ENCODE measurements around the gene FJX1. TPM values are rescaled to one million over a fixed set of nuclear protein-coding genes. Genes with fewer than 3 reads are reported as not detected.

FJX1 gene
- total and polyA plus RNA-seq, 2 experiments from 2014 or later = 9.4 to 16.1 TPM

GRCh38 chr11:35641171-35641897 lies 23.1 kb downstream of the FJX1 start:
- Histone ChIP-seq H3K4me1 (ENCODE audit: insufficient read depth) (peaks cover 20% of the 10 kb centered on the region), H2AFZ (no peak overlapping the region), H3K4me2 (no peak overlapping the region), H4K20me1 (replicated peaks; ENCODE audit: insufficient read depth) (no peaks in the 10 kb centered on the region), H3K79me2 (replicated peaks; ENCODE audit: insufficient read depth) (no peaks in the 10 kb centered on the region), H3K9me2 (ENCODE audit: insufficient read depth) (no peaks in the 10 kb centered on the region), H3K4me3 (no peak overlapping the region), H3K27ac (ENCODE audit: low read depth) (no peak overlapping the region), H3K27me3 (ENCODE audit: insufficient read depth) (no peaks in the 10 kb centered on the region), H3K36me3 (ENCODE audit: insufficient read depth) (no peaks in the 10 kb centered on the region), H3F3A (replicated peaks; ENCODE audit: low read depth) (no peaks in the 10 kb centered on the region)
- no peak for DNase-seq (ENCODE audit: low spot score)
- no peak for ATAC-seq
- no peaks in the 10 kb centered on the region for H3K27me3 Mint-ChIP-seq (ENCODE audit: insufficient read depth, low read depth, poor library complexity)
- H3K27ac Mint-ChIP-seq = no peak overlapping the region
- H3K36me3 Mint-ChIP-seq (ENCODE audit: low read depth) = no peaks in the 10 kb centered on the region
- no peak for TF ChIP-seq STAT1 (IDR thresholded peaks at IDR 0.05; ENCODE audit: unreplicated experiment)
- TF ChIP-seq EZH2phosphoT487 (IDR thresholded peaks at IDR 0.05; ENCODE audit: unreplicated experiment) = no peak
- no peak for TF ChIP-seq REST (IDR thresholded peaks at IDR 0.05; ENCODE audit: unreplicated experiment)
- TF ChIP-seq EZH2 (IDR thresholded peaks at IDR 0.05; ENCODE audit: low read depth, unreplicated experiment) = no peak
- H3K4me1 Mint-ChIP-seq = peaks cover 11% of the 10 kb centered on the region
- no peaks in the 10 kb centered on the region for H3K9me3 Mint-ChIP-seq
- H3K4me3 Mint-ChIP-seq = no peak overlapping the region

- no peak for DNase-seq (ENCODE audit: low spot score)
- Mint-ChIP-seq H3K4me1 (peaks cover 11% of the 10 kb centered on the region), H3K36me3 (ENCODE audit: low read depth) (no peaks in the 10 kb centered on the region), H3K9me3 (no peaks in the 10 kb centered on the region), H3K27ac (no peak overlapping the region), H3K4me3 (no peak overlapping the region), H3K27me3 (ENCODE audit: insufficient read depth, low read depth, poor library complexity) (no peaks in the 10 kb centered on the region)
- peaks cover 20% of the 10 kb centered on the region for H3K4me1 ChIP-seq (ENCODE audit: insufficient read depth)
- no peak for ATAC-seq
- H3K9me2 ChIP-seq (ENCODE audit: insufficient read depth) = no peaks in the 10 kb centered on the region
- no peaks in the 10 kb centered on the region for H3K36me3 ChIP-seq (ENCODE audit: insufficient read depth)
- H3K79me2 ChIP-seq (replicated peaks; ENCODE audit: insufficient read depth) = no peaks in the 10 kb centered on the region
- no peaks in the 10 kb centered on the region for H4K20me1 ChIP-seq (replicated peaks; ENCODE audit: insufficient read depth)
- no peaks in the 10 kb centered on the region for H3K27me3 ChIP-seq (ENCODE audit: insufficient read depth)
- H3K4me3 ChIP-seq = no peak overlapping the region
- H3F3A ChIP-seq (replicated peaks; ENCODE audit: low read depth) = no peaks in the 10 kb centered on the region
- no peak overlapping the region for H3K4me2 ChIP-seq
- H2AFZ ChIP-seq = no peak overlapping the region
- H3K27ac ChIP-seq (ENCODE audit: low read depth) = no peak overlapping the region
- no peak for TF ChIP-seq ZNF331 (CRISPR knock-in tag; IDR thresholded peaks at IDR 0.05; ENCODE audit: low read depth)
- no peak for TF ChIP-seq ETS1 (IDR thresholded peaks at IDR 0.05)
- no peak for TF ChIP-seq STAT1 (IDR thresholded peaks at IDR 0.05; ENCODE audit: unreplicated experiment)
- no peak for TF ChIP-seq POLR2AphosphoS5 (IDR thresholded peaks at IDR 0.05; ENCODE audit: low read depth)
- no peak for TF ChIP-seq EZH2 (IDR thresholded peaks at IDR 0.05; ENCODE audit: low read depth, unreplicated experiment)
- TF ChIP-seq REST (IDR thresholded peaks at IDR 0.05; ENCODE audit: unreplicated experiment) = no peak
- no peak for TF ChIP-seq NANOG (IDR thresholded peaks at IDR 0.05; ENCODE audit: borderline replicate concordance)
- no peak for TF ChIP-seq EZH2phosphoT487 (IDR thresholded peaks at IDR 0.05; ENCODE audit: unreplicated experiment)
- no peak for TF ChIP-seq CREB1 (CRISPR knock-in tag; IDR thresholded peaks at IDR 0.05; ENCODE audit: low read depth)
- no peak for TF ChIP-seq ZNF114 (CRISPR knock-in tag; IDR thresholded peaks at IDR 0.05)
These were observed 23.7 kb downstream of the FJX1 start for GRCh38 chr11:35641964-35642363.

All from GM23338 (cell line).